ENCODE data around the gene SAP30BP.
A peak's percentile ranks its signal among the peaks of the same experiment; 100 is the strongest.

The SAP30BP gene

GRCh38 chr17:75740631-75741077, 73.5 kb downstream of the SAP30BP start:
- no peak for DNase-seq

GRCh38 chr17:75742337-75742736, 75.2 kb downstream of the SAP30BP start:
- no peak for DNase-seq

GRCh38 chr17:75743625-75744206, 76.6 kb downstream of the SAP30BP start:
- no peak for DNase-seq

GRCh38 chr17:75748706-75749105, 81.6 kb downstream of the SAP30BP start:
- DNase-seq = no peak

GRCh38 chr17:75749545-75750389, 82.6 kb downstream of the SAP30BP start:
- DNase-seq = peak; percentile 16 to 88 (median 68)

- DNase-seq = no peak
Observed at GRCh38 chr17:75750661-75751423, 83.7 kb downstream of the SAP30BP start.

GRCh38 chr17:75751676-75752404, 84.7 kb downstream of the SAP30BP start:
- no peak for DNase-seq

- no peak for DNase-seq
Observed at GRCh38 chr17:75752405-75752709, 85.2 kb downstream of the SAP30BP start.

GRCh38 chr17:75752802-75753513, 85.8 kb downstream of the SAP30BP start:
- DNase-seq = no peak

GRCh38 chr17:75753514-75754377, 86.6 kb downstream of the SAP30BP start:
- peak in 11 of 14 donors; percentile 27 to 79 (median 56) for DNase-seq

GRCh38 chr17:75754378-75755204, 87.5 kb downstream of the SAP30BP start:
- DNase-seq = no peak

- no peak for DNase-seq
Observed at GRCh38 chr17:75755205-75755901, 88.2 kb downstream of the SAP30BP start.

GRCh38 chr17:75755990-75756389, 88.9 kb downstream of the SAP30BP start:
- no peak for DNase-seq

GRCh38 chr17:75756451-75757085, 89.4 kb downstream of the SAP30BP start:
- no peak for DNase-seq

GRCh38 chr17:75757086-75757681, 90.0 kb downstream of the SAP30BP start:
- no peak for DNase-seq

Data from C1 segment of cervical spinal cord (tissue), 14 donors.